ENCODE measurements around the gene CHRDL2.

- TF ChIP-seq CTCF (IDR thresholded peaks at IDR 0.05 in 4 of 5, conservative IDR thresholded peaks at IDR 0.05 in 1 of 5) (no peak), POLR2A (IDR thresholded peaks at IDR 0.05) (no peak)
Observed at GRCh38 chr11:74695705-74696280, 35.4 kb downstream of the CHRDL2 start.

Data from gastrocnemius medialis (tissue), 4 donors.